ENCODE results near the gene ARHGAP22. TPM values are rescaled to one million over a fixed set of nuclear protein-coding genes. Genes with fewer than 3 reads are reported as not detected.

ARHGAP22 gene
- total RNA-seq, 2 experiments from 2014 or later: 0.19 to 0.46 TPM

DNA sequence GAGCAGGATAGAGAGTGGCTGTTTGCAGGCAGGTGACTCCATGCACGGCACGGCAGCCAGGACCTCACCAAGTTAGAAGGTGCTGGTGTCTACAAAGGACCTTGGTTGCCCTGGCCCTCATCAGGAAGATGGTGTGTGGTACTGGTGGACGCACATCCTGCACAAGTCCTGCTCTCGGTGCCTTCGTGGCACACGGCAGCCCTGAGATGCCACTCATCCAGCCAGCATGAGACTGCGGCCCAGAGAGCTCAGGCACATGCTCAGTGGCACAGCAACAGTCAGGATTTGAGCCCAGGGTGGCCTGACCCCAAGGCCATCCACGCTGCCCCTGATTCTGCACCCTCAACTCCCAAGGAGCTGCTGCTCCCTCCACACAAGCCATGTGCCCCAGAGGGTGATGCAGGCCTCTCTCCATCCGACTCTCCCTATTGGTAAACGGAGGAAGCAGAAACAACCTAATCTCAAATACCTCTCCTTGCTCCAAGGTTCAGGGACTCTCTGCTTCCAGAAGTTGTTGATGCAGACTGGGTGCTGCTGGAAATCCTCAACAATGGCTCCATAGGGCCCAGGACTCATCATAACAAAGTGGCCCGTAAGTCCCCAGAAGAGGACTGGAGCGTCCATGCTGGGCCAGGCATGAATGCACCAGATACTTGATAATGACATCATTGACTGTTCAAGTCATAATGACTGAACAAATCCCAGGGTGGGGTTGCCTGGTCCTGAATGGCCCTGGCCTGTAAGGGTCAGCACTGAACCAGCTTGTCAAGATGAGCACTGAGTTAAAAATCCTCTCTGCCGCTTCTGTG lies 93.6 kb downstream of the ARHGAP22 start:
- Histone ChIP-seq H3K9me2 (ENCODE audit: insufficient read depth, low read length) (no peaks in the 10 kb centered on the region), H3K4me2 (ENCODE audit: low read length) (no peak overlapping the region), H3K36me3 (ENCODE audit: insufficient read depth, low read length) (no peaks in the 10 kb centered on the region), H3K4me1 (ENCODE audit: insufficient read depth, low read length, poor library complexity, severe bottlenecking) (peaks cover 5% of the 10 kb centered on the region), H2AFZ (ENCODE audit: low read length) (no peak overlapping the region), H3K27ac (ENCODE audit: low read depth, low read length, poor library complexity, severe bottlenecking) (no peak overlapping the region), H3K4me3 (ENCODE audit: low read depth, low read length, poor library complexity, severe bottlenecking) (no peak overlapping the region), H3K9me3 (ENCODE audit: low read length) (peaks cover 10% of the 10 kb centered on the region), H3K79me2 (ENCODE audit: insufficient read depth, low read depth, low read length) (no peaks in the 10 kb centered on the region), H4K20me1 (ENCODE audit: insufficient read depth, low read length) (no peaks in the 10 kb centered on the region)
- TF ChIP-seq EZH2phosphoT487 (IDR thresholded peaks at IDR 0.05; ENCODE audit: borderline replicate concordance, low read depth, low read length) (no peak), CTCF (conservative IDR thresholded peaks at IDR 0.05; ENCODE audit: low read length) (no peak)
- DNase-seq (ENCODE audit: low spot score): no peak
- POLR2A ChIA-PET: no interaction called here
- BruUV-seq (replicated peaks): no TSS peak
- CTCF ChIA-PET (ENCODE audit: unreplicated experiment): no interaction called here
- intact Hi-C loops (cut with micrococcal nuclease; ENCODE audit: unreplicated experiment): no loop called here

DNA sequence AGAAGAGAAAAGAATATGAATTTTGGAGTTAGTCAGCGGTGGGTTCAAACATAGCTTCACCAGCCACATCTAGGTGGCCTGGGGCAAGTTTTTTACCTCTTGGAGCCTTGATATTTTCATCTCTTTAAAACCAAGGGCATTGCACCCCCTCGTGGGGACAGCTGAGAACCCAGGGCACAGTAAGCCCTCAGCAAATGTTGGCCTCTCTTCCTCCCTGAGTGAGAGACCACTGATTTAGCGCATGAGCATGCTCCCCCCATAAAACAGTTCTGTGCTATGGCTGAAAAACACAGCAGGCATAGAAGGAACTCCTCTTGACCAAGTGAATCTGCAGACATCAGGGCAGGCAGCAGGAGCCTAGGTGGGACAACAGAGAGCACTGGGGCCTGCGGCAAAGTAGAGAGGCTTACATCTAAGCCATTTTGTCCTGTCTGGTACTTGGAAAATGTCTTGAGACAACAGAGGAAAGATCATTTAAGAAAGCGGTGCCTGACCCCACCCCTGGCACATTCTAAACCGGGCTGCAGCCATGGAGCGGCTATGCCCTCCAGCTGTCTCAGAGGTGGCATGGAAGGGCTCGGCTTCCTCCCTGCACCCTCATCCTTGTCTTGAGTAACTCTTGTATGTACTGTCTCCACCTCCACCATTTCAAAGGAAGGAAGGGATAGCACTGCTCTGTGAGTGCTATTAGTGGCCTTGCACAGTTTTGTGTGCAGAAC lies 94.7 kb downstream of the ARHGAP22 start:
- no peak overlapping the region for H3K27ac ChIP-seq (ENCODE audit: low read depth, low read length, poor library complexity, severe bottlenecking)
- peaks cover 5% of the 10 kb centered on the region for H3K4me1 ChIP-seq (ENCODE audit: insufficient read depth, low read length, poor library complexity, severe bottlenecking)
- intact Hi-C loops (cut with micrococcal nuclease; ENCODE audit: unreplicated experiment): loop anchor here (5.0 to 10.0 kb wide), 2 partner anchors 145 to 293 kb away; no protein-coding TSS in a partner anchor
- no peak overlapping the region for H3K4me3 ChIP-seq (ENCODE audit: low read depth, low read length, poor library complexity, severe bottlenecking)
- H4K20me1 ChIP-seq (ENCODE audit: insufficient read depth, low read length): no peaks in the 10 kb centered on the region
- ChIA-PET POLR2A (no interaction called here), CTCF (ENCODE audit: unreplicated experiment) (no interaction called here)
- no peak overlapping the region for H3K4me2 ChIP-seq (ENCODE audit: low read length)
- no peaks in the 10 kb centered on the region for H3K9me2 ChIP-seq (ENCODE audit: insufficient read depth, low read length)
- H3K79me2 ChIP-seq (ENCODE audit: insufficient read depth, low read depth, low read length): no peaks in the 10 kb centered on the region
- peak; percentile 25 for DNase-seq (ENCODE audit: low spot score)
- H3K9me3 ChIP-seq (ENCODE audit: low read length): peaks cover 5% of the 10 kb centered on the region
- no peaks in the 10 kb centered on the region for H3K36me3 ChIP-seq (ENCODE audit: insufficient read depth, low read length)
- no peak overlapping the region for H2AFZ ChIP-seq (ENCODE audit: low read length)
- no TSS peak for BruUV-seq (replicated peaks)
- TF ChIP-seq CTCF (conservative IDR thresholded peaks at IDR 0.05; ENCODE audit: low read length): peak; percentile 72
- no peak for TF ChIP-seq EZH2phosphoT487 (IDR thresholded peaks at IDR 0.05; ENCODE audit: borderline replicate concordance, low read depth, low read length)

All from OCI-LY7 (cell line).